Lower leg skin (tissue), 4 donors: Measurements from ENCODE around the gene KAZN. TPM values are rescaled to one million over a fixed set of nuclear protein-coding genes. Genes with fewer than 3 reads are reported as not detected.

Experiments
- DNase-seq, 2 donors: peaks; one replicate each; pipeline ENCODE4 v3.0.0-alpha.2; 2019; ENCODE audit warnings: low spot score in 2 of 2
- H3K4me3 ChIP-seq: fragments of 200-600 bp; sonication (generic); 2 replicates; pipeline ENCODE4 v1.5.1; 2017; ENCODE audit warnings: mild to moderate bottlenecking, low read depth; ENCODE audit not compliant: poor library complexity, severe bottlenecking
- CTCF ChIP-seq, 3 donors: fragments of 450-650 bp; IDR thresholded peaks; one replicate each; pipeline ENCODE4 v1.5.1; 2016; ENCODE audit warnings: antibody characterized with exemption in 3 of 3, mild to moderate bottlenecking in 3 of 3, moderate library complexity in 2 of 3
- POLR2A ChIP-seq, 2 donors: fragments of 450-650 bp; IDR thresholded peaks; one replicate each; pipeline ENCODE4 v1.6.1; 2016 to 2017; ENCODE audit warnings: antibody characterized with exemption in 2 of 2, mild to moderate bottlenecking in 1 of 2, moderate library complexity in 1 of 2
- WGBS, 2 donors: methylation state at CpG; one replicate each; pipeline ENCODE4 v1.1.5; 2018; 5-methylcytosine and 5-hydroxymethylcytosine counted together
- intact Hi-C: fragments of 100-400 bp; cut with DNase I; formaldehyde crosslinking; loops from one replicate; pipeline ENCODE4 v1.15.0; 2023; ENCODE audit warnings: low total_unique reads
- total RNA-seq, 4 donors: library from RNA; depleted of rRNA; stranded (reverse); fragments of >200 nt; gene quantifications; one replicate each; pipeline ENCODE4 v1.1.0, GENCODE V29; 2016

KAZN gene
- total RNA-seq, 4 donors from 2014 or later = 21.4 to 36.0 (median 28.4) TPM

GRCh38 chr1:14803002-14803789 lies 204.7 kb downstream of the KAZN start:
- TF ChIP-seq POLR2A (IDR thresholded peaks at IDR 0.05) = no peak
- no peak for TF ChIP-seq CTCF (IDR thresholded peaks at IDR 0.05)
- H3K4me3 ChIP-seq = no peak overlapping the region
- WGBS, 2 donors = 71 to 72% methylated on average over 19 of the region's 19 CpGs
- no peak for DNase-seq
- intact Hi-C loops = no loop called here

- 75 to 78% methylated on average over 5 of the region's 5 CpGs for WGBS, 2 donors
- TF ChIP-seq POLR2A (IDR thresholded peaks at IDR 0.05) = no peak
- TF ChIP-seq CTCF (IDR thresholded peaks at IDR 0.05) = no peak
- intact Hi-C loops = no loop called here
- H3K4me3 ChIP-seq = no peak overlapping the region
- DNase-seq = no peak
Measured at GRCh38 chr1:14804626-14805025, 206.1 kb downstream of the KAZN start.

GRCh38 chr1:14806772-14807171 lies 208.3 kb downstream of the KAZN start:
- TF ChIP-seq POLR2A (IDR thresholded peaks at IDR 0.05) (no peak), CTCF (IDR thresholded peaks at IDR 0.05) (no peak)
- WGBS, 2 donors = 91 to 97% methylated on average over 2 of the region's 2 CpGs
- H3K4me3 ChIP-seq = no peak overlapping the region
- intact Hi-C loops = no loop called here
- no peak for DNase-seq

GRCh38 chr1:14808768-14809167 lies 210.3 kb downstream of the KAZN start:
- 80 to 89% methylated on average over 2 of the region's 2 CpGs for WGBS, 2 donors
- intact Hi-C loops = no loop called here

GRCh38 chr1:14809191-14809981 lies 210.9 kb downstream of the KAZN start:
- H3K4me3 ChIP-seq = no peak overlapping the region
- TF ChIP-seq CTCF (IDR thresholded peaks at IDR 0.05) (no peak), POLR2A (IDR thresholded peaks at IDR 0.05) (no peak)
- DNase-seq = no peak
- intact Hi-C loops = no loop called here
- 86 to 91% methylated on average over 9 of the region's 9 CpGs for WGBS, 2 donors

More at GRCh38 chr1:14808768-14809167, 210.3 kb downstream of the KAZN start:
- DNase-seq = no peak
- TF ChIP-seq POLR2A (IDR thresholded peaks at IDR 0.05) = no peak
- no peak for TF ChIP-seq CTCF (IDR thresholded peaks at IDR 0.05)
- no peak overlapping the region for H3K4me3 ChIP-seq
